ENCODE measurements around the gene KRTAP12-1.
"Not testable (repeated sequence)": the region's sequence is repeated elsewhere in the genome, so short reads cannot be mapped to it uniquely, and the experiment has no call there.

KRTAP12-1 gene

DNA sequence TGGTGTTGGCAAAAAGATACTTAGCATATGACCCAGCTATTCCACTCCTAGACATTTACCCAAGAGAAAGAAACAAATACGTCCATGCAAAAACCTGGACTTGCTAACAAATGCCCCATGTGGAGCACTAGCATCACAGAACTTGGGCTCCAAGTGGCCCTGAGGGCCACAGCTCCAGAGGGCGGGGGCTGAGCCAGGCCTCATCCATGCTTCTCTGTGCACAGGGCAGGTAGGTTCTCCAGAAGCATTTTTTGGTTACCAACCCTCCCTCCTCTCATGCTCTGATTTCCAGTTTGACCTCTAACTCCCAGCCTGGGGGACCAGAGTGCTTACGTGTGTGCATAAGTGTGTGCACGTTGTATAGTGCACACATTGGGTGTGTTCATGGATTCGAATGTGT, 17.3 kb downstream of the KRTAP12-1 start:
- no peak for DNase-seq

DNA sequence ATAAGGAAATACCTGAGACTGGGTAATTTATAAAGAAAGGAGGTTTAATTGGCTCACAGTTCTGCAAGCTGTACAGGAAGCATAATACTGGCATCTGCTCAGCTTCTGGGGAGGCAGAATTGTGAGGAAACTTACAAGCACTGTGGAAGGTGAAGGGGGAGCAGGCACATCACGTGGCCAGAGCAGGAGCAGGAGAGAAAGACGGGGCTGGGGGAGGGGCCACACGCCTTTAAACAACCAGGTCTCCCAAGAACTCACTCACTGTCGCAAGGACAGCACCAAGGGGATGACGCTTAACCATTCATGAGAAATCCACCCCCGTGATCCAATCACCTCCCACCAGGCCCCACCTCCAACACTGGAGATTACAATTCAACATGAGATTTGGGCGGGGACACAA, 20.4 kb downstream of the KRTAP12-1 start:
- DNase-seq: not testable (repeated sequence)

DNA sequence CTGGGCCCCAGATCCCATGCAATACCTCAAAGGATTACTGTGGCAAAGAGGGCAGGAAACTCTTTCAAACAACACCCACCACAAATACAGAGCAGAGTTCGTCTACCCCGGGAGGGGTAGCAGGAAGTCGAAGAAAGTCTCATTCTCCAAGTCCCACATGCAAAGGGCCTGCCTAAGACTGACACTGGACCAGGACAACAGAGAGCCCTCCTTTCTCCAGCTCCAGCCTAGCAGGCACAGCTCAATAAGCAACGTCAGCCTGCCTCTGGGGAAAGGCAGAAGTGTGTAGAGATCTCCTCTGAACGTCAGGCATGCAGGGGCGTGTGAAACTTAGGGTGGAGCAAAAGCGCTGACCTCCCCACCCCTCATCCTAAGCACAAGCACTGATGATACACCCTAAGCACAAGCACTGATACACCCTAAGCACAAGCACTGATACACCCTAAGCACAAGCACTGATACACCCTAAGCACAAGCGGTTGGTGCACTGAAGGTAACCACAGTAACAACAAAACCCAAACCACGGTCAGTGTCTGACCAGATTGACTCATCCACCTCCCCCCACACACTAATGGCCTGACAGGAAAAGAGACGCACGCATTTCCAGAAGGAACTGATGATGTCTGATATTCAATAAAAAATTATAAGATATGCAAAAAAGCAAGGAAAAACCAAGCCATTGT, 22.9 kb downstream of the KRTAP12-1 start:
- no peak for DNase-seq

DNA sequence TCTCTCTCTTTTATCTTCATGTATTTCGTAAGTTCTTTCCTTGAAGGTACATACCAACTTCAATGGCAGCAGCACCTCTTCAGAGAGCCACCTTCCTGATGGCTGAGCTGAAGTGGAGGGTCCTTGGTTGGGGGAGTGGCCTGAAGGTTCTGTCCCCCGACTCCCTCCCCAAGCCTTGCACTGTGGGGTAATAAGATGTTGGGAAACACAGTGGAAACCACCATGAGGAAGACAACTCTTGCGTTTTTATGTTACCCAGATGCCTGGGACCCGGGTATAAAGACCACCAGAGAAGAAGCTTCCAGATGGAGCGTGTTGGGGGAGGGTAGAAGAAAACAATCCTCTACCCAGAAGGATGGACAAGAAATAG, 23.4 kb downstream of the KRTAP12-1 start:
- DNase-seq: no peak

DNA sequence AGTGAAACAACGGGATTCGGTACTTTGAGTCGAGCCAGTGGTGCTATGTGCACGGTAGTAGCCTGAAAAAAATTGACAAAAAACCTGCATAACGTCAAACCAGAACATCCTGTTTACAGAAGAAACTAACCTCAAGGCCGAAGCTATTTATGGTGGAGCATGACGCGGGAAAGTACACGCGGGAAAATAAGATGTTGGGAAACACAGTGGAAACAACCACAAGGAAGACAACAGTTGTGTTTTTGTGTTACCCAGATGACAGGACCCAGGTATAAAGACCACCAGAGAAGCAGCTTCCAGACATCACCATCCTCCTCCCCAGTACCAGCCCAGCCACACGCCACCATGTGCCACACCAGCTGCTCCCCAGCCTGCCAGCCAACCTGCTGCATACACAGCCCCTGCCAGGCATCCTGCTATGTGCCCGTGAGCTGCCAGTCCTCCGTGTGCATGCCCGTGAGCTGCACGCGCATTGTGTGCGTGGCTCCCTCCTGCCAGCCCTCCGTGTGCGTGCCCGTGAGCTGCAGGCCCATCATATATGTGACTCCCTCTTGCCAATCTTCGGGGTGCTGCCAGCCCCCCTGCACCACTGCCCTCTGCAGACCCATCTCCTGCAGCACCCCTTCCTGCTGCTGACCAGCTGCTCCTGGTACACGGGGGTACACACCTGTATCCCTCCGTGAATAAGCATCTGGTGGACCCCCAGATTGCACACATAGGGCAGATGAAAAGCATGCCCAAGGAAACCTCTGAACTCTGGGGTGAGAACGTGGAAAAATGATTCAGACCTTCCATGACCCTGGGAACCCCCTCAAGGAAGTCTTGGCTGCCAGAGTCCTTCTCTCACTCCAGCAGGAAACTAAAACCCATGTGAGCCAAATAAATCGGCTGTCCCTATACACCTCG, 24.1 kb downstream of the KRTAP12-1 start, which contains the start of gene KRTAP12-3:
Gene KRTAP12-3 (plus strand): TSS at position 298 of the 906 bp plus-strand sequence. CDS start 48 bp downstream, at position 346.
- DNase-seq: no peak

DNA sequence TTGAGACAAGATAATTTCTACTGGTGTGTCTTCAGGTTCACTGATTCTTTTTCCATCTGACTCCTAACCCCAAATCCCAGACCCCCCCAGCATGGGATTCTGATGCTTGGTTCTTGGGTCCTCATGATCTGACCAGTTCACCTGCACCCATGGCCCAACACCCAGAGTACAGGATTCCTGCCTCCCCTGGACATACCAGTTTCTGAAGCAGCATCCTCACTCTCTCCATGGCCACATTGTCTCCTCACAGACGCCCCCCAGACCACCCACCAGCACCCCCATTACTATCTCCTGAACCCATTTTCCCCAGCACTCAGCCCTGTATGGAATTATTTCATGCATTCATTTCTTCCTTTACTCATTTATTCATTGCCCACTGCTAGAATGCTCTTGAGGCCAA, 25.1 kb downstream of the KRTAP12-1 start:
- DNase-seq: no peak

DNA sequence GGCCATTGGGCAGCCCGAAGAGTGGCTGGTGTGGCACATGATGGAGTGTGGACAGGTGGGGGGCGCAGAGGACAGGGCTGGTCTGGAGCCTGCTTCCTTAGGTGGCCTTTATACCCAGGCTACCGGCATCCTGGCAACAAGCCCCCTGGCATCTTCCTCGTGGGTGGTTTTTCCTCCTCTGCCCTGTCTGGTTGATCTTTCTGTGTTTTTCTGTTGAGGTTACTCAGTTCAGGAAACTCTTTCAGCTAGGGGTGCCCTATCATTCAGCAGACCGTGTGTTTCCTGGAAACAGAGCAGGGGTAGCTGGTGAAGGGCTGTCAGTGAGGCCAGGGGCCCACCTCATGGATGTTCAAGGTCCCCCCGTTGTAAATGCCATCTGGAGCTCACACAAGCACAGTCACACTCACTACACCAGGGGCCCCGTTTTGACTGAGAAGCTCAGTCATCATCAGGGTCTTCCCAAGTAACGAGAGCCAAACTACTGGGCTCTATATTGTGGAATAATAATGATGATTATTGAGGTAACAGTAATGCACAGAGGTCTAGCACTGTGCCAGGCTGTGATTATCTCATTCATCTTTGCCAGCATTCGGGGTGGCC, 27.3 kb downstream of the KRTAP12-1 start, which contains the start of gene KRTAP12-4:
Gene KRTAP12-4 (minus strand): TSS at position 84 of the 600 bp plus-strand sequence. CDS start 45 bp downstream, at position 39.
- DNase-seq: no peak

DNA sequence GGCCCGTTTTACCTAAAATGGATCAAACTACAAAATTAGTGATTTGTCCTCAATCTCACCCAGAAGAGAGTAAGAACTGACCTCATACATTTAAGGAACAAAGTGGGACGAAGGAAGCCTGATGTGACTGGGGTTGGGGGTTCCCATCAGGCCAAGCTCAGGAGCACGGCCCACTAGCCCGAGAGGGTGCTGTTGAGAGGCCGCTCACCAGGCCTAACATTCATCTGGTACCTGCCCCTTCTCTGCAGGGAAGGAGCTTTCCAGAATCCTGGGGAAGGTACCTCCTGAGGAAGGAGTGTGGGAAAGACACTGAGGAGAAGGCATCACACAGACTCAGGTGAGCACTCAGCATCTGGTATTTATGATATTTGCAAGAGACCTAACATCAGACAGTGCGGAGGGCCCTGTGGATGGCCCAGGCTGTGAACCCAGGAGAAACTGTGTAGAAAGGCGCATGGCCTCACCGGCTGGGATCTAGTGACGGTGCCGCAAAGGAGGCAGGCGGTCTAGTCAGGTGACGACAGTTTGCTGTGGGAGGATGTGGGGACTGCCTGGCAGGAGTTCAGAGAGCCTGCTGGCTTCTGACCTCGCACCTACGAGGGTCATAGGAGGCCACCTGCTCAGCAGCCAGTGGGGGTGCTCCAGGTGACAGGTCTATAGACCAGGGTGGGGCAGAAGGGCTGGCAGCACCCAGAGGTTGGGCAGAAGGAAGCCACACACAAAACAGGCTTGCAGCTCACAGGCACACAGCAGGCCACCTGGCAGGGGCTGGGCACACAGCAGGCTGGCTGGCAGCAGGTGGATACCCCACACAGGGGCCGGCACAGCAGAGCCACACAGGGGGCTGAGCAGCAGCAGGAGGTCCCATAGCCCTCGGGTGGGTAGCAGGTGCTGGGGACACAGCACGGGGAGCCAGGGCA, 28.0 kb downstream of the KRTAP12-1 start:
- DNase-seq: no peak

DNA sequence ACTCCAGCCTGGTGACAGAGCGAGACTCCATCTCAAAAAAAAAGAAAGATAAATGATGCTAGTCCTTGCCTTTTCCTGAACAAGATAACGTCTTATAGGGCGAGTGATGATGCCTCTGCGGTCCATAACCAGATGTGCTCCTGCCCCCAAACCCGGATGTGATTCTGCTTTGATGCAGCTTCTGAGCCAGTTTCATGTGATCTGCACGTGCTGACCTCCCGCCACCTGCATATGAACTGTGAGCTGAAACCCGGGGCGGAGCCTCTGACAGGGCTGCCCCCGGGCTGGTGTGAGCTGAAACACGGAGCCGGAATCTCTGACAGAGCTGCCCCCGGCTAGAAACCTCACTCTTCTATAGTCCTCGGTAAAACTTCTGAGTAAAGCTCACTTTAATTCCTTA, 28.8 kb downstream of the KRTAP12-1 start:
- no peak for DNase-seq

DNA sequence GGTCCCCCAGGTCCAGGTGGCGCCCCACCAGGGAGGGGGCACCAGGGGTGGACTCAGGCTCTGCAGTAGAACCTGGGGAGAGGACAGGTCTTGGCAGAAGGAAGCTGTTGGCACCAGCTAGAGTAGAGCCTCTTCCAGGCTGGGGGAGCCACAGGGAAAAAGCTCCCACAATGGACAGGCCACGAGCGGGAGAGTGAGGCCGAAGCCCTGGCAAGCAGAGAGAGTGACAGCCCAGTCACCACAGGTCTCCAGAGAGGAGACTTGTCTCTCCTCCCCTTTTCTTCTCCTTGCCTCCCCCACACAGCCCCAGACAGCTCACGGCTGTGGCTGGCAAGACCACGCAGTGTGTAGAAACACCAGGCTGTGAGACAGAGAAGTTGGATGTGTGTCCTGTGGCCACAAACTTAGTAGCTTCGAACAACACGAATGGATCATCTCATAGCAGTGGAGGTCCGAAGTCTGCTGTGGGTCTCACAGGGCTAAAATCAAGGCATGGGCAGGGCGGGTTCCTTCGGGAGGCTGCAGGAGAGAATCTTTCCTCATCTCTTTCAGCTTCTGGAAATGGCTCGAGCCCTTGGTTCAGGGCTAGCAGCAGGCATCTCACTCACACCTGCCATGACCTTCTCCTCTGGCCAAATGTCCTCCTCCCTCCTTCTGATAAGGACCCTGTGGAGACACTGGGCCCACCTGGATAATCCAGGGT, 30.8 kb downstream of the KRTAP12-1 start:
- no peak for DNase-seq

DNA sequence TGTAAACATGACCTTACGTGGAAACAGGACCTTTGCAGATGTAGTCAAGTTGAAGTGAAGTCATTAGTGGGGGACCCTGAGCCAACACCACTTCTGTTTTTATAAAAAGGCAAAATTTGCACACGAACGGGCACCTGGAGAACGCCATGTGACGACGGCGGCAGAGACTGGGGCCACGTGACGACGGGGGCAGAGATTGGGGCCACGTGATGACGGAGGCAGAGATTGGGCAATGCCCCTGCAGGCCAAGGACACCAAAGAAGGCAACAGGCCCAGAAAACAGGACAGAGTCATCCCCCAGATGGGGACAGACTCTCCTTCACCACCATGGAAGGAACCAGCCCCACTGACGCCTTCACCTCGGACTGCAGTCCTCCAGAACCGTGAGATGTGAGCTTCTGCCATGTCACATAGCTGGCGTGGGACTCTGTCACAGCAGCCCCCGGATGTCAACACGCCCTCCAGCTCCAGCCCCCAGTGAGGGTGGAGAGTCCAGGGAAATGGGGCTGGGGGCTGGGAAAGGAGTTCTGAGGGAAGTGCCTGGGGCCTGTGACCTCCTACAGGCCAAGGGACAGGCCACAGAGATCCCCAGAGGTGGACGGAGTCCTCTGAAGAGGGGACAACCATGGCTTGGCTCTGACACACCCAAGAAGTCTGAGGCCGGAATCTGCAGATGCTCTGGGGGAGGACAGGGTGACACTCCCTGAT, 31.5 kb downstream of the KRTAP12-1 start:
- DNase-seq: no peak

DNA sequence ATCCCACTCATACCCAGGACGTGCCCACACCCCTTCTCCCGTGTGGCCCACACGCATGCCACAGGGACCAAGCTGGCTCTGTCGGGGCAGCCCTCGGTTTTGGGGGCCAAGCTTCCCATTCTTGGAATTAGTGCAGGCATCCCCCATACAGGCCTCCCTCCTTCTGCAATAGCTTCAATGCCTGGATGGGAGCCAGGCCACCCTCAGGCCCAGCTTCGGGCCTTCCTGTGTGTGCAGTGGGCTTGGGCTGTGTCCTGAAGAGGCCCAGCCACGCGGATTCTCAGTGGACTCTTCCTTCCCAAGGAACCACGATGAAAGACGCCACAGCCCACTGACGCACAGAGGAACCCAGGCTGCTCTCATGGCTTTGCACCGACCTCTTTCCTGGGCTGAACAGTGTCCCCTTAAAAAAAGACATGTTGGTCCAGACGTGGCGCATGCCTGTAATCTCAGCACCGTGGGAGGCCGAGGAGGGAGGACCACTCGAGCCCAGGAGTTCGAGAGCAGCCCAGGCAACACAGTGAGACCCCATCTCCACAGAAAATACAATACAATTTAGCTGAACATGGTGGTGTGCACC, 32.4 kb downstream of the KRTAP12-1 start:
- no peak for DNase-seq

DNA sequence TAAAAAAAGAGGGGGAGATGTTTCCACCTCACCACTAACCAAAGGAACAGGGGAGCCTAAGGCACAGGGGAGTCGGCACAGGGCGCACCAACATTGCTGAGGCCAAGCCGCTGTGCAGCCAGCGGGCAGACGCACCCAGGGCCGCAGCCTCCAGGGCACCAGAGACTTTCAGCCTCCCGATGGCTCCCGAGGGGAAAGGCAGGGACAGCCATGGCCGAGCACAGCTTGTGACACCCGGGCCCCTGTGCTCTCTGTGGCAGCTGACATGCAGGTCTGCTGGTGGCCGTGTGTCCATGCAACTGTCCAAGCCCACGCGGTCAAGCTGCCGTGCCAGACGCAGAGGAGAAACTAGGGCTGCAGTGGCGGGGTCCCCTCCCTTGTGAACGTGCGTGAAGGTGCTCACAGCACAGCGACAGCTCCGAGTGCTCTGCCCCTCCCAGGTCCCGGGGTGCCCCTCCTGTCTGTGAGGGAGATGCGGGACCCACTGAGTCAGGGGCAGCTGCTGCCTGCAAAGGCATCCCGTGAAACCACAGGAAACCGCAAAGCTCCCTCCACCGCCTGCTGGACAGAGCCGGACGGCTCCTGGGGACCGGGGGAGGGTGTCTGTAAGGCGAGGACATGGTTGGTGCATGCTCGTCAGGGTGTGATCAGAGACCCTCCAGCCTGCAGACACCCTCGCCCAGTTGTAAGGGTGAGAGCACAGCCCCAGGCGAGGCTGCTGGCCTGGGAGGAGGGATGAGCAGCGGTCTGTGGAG, 33.2 kb downstream of the KRTAP12-1 start:
- DNase-seq: no peak

DNA sequence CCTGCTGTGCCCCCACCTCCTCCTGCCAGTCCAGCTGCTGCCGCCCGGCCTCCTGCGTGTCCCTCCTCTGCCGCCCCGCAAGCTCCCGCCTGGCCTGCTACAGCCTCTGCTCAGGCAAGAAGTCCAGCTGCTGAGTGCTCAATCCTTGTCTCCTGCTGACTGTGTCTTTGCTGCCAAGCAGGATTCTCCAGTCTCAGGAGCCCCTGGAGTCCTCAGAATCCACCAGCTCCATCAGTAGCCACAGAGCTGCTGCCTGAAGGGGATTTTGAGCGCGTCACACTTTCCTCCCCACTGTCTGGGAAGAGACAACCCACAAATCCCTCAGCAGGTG, 34.8 kb downstream of the KRTAP12-1 start:
- peak; percentile 42 to 67 for DNase-seq

DNA sequence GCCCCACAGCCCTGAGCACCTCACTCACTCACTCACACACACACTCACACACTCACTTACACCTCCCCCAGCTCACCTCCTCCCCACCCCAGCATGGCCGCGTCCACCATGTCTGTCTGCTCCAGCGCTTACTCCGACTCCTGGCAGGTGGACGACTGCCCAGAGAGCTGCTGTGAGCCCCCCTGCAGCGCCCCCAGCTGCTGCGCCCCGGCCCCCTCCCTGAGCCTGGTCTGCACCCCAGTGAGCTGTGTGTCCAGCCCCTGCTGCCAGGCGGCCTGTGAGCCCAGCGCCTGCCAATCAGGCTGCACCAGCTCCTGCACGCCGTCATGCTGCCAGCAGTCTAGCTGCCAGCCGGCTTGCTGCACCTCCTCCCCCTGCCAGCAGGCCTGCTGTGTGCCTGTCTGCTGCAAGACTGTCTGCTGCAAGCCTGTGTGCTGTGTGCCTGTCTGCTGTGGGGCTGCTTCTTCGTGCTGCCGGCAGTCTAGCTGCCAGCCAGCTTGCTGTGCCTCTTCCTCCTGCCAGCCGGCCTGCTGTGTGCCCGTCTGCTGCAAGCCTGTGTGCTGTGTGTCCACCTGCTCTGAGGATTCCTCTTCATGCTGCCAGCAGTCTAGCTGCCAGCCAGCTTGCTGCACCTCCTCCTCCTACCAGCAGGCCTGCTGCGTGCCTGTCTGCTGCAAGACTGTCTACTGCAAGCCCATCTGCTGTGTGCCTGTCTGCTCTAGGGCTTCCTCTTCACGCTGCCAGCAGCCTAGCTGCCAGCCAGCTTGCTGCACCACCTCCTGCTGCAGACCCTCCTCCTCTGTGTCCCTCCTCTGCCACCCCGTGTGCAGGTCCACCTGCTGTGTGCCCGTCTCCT, 35.4 kb downstream of the KRTAP12-1 start, which contains the start of gene KRTAP10-11:
Gene KRTAP10-11 (plus strand): TSS at position 49 of the 856 bp plus-strand sequence. CDS start 45 bp downstream, at position 94.
- DNase-seq: peak in 1 of 2 experiments; percentile 24

DNA sequence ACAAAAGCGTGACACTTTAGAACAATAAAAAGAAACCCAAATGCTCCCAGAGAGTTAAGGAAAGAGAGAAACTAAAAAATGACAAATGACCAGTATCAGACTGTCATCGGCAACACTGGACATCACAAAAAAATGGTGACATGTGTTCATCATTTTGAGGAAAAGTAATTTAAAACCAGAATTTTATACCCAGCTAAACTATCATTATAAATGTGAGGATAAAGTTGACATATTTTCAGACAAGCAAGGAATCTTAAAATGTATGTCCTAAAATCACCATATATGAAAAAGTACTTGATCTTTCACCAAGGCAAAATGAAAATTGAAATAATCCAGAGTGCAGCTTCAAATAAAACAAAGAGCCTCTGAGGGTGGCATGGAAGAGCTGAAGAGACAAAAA, 37.1 kb downstream of the KRTAP12-1 start:
- no peak for DNase-seq

DNA sequence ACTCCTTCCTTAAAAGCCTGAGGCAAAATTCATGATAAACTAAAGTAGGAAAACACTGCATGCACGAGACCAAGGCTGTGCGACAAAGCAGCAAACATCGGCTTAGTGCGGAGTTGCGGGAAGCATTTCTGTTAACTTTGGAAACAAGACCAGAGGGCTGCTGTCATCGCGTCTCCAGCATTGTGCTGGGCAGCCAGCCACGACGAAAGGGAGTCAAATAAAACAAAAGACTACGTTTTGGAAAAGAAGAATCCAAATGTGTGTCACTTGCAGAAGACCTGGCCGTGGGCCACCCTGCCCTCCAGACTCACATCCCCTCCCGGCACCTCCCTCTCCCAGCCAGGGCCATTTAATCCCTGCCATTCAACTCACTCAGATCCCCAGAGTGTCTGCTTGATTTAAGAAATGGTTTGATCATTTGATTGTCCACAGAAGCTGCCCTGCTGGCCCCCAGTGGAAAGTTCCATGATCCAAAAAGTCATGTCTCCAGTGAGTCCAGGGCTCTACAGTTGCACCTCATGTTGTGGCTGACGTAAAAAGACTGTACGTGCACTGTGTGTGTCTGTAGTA, 38.1 kb downstream of the KRTAP12-1 start:
- DNase-seq: no peak

DNA sequence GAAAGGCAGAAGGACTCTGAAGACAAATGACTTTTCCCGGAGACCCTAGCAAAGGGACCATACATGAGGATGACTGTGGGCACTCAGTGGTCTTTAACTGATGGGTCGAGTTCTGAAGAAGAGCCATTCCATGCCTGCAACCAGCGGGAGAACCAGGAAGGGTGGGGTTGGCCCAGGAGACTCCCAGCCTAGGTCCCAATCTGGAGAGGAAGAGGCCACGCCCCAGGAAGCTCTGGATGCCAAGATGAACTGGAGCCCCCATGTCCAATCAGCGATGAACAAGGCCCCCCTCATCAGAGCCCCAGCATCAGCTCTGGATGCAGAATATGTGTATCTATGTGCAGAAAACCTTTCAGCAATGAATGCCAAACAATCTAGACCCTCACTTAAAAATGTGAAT, 41.2 kb downstream of the KRTAP12-1 start:
- DNase-seq: no peak

DNA sequence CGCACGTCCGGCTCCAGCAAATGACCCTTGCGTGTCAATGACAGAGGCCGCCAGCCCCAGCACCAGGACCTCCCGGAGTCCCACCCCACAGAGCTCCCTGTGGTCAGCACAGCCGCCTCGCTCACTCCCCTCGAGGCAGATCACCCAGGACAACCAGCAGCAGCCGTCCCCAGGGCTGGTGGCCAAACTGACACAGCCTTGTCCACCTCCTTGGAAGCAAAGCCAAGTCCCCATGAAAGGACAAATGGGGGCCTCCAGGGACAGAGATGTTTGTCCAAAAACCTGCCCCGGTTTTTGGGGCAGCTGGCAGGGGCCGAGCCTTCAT, 42.7 kb downstream of the KRTAP12-1 start:
- DNase-seq: no peak
